Measurements from ENCODE around the gene ARHGAP33. TPM values are rescaled to one million over a fixed set of nuclear protein-coding genes. Genes with fewer than 3 reads are reported as not detected.

The ARHGAP33 gene
- total RNA-seq, 4 donors from 2014 or later = 1.3 to 8.4 (median 2.3) TPM

DNA sequence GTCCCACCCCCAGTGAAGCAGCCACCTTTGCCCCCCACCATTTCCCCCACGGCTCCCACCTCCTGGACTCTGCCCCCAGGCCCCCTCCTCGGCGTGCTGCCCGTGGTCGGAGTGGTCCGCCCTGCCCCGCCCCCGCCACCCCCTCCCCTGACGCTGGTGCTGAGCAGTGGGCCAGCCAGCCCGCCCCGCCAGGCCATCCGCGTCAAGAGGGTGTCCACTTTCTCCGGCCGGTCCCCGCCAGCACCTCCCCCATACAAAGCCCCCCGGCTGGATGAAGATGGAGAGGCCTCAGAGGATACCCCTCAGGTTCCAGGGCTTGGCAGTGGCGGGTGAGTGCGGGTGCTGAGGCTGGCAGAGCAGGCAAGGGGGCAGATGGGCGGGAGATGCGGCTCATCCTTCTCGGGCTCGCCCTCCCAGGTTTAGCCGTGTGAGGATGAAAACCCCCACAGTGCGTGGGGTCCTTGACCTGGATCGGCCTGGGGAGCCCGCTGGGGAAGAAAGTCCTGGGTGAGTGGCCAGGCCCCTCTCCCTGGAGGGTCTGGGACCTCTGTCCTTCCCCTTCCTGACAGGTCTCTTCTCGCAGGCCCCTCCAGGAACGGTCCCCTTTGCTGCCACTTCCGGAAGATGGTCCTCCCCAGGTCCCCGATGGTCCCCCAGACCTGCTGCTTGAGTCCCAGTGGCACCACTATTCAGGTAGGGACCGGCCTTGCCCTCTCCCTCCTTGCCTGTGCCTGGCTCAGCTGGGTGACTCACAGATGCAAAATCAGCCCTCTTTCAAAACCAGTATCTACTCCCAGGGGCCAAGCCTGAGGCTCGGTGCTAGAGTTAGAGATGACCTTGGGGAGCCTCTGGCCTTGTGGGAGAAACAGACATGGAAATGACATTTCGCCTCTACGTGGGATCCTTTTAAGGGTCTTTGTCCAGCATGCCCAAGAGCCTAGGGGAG, 41.9 kb upstream of the ARHGAP33 start:
- peaks cover 0 to 20% (median 8%) of the 10 kb centered on the region in 3 donors for H3K4me1 ChIP-seq
- no peak overlapping the region for H3K4me3 ChIP-seq
- peaks cover 72 to 100% (median 75%) of the 10 kb centered on the region in 3 donors for H3K36me3 ChIP-seq
- intact Hi-C loops (cut with DNase I) = no loop called here
- no peak for DNase-seq
- no peaks in the 10 kb centered on the region for H3K27me3 ChIP-seq
- no peaks in the 10 kb centered on the region for H3K9me3 ChIP-seq
- WGBS, 2 donors = 84 to 93% methylated on average over 5 to 6 of the region's 35 CpGs
- TF ChIP-seq POLR2A (IDR thresholded peaks at IDR 0.05) = no peak
- TF ChIP-seq, protein P1, sequence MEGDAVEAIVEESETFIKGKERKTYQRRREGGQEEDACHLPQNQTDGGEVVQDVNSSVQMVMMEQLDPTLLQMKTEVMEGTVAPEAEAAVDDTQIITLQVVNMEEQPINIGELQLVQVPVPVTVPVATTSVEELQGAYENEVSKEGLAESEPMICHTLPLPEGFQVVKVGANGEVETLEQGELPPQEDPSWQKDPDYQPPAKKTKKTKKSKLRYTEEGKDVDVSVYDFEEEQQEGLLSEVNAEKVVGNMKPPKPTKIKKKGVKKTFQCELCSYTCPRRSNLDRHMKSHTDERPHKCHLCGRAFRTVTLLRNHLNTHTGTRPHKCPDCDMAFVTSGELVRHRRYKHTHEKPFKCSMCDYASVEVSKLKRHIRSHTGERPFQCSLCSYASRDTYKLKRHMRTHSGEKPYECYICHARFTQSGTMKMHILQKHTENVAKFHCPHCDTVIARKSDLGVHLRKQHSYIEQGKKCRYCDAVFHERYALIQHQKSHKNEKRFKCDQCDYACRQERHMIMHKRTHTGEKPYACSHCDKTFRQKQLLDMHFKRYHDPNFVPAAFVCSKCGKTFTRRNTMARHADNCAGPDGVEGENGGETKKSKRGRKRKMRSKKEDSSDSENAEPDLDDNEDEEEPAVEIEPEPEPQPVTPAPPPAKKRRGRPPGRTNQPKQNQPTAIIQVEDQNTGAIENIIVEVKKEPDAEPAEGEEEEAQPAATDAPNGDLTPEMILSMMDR (IDR thresholded peaks at IDR 0.05) = no peak
- no peak overlapping the region for H3K27ac ChIP-seq

DNA sequence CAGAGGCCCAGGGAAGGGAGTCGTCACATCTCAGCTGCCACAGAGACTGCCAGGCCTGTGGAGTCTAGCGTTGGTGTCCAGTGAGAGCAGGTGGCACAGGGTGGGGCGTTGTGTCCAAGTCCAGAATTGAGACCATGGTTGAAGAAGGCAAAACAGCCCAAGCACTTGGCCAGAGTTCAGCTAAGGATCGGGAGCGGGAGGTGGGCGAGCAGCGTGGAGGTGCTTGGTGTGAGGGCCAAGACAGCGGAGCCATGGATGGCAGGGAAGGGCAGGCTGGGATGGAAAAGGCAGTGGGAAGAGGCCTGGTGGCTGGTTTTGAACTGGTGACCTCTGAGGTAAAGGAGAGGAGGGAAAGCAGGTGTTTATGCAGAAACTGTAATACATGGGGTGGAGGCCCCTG, 41.1 kb upstream of the ARHGAP33 start:
- intact Hi-C loops (cut with DNase I) = no loop called here
- Histone ChIP-seq H3K4me1 (peaks cover 0 to 22% (median 8%) of the 10 kb centered on the region in 3 donors), H3K9me3 (no peaks in the 10 kb centered on the region), H3K4me3 (no peak overlapping the region), H3K27ac (no peak overlapping the region), H3K27me3 (no peaks in the 10 kb centered on the region), H3K36me3 (peaks cover 64 to 100% (median 72%) of the 10 kb centered on the region in 3 donors)
- 91 to 95% methylated on average over 7 to 8 of the region's 8 CpGs for WGBS, 2 donors
- DNase-seq = no peak
- no peak for TF ChIP-seq POLR2A (IDR thresholded peaks at IDR 0.05)
- TF ChIP-seq, protein P1 (IDR thresholded peaks at IDR 0.05) = no peak

DNA sequence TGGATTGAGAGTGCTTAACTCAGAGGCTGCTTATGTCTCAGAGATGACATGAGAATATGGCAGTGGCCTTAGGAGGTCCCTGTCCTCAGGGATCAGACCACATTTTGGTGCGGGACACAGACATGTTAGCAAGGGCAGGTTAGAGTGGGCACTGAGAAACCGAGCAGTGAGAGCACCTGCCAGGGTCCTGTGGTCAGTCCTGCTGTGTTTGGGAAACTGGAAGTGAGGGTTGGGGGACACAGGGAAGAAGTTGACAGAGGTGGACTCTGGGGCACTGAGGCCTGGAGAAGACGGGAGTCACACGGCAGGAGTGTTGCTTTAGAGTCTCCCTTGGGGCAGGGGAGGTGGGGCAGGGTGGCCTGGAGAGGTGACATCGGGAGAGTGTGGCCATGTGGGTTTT, 40.5 kb upstream of the ARHGAP33 start:
- no peak overlapping the region for H3K27ac ChIP-seq
- 92 to 100% methylated on average over 2 to 4 of the region's 5 CpGs for WGBS, 2 donors
- no peak overlapping the region for H3K4me3 ChIP-seq
- peaks cover 58 to 94% (median 66%) of the 10 kb centered on the region in 3 donors for H3K36me3 ChIP-seq
- H3K9me3 ChIP-seq = no peaks in the 10 kb centered on the region
- H3K4me1 ChIP-seq = peaks cover 6 to 28% (median 12%) of the 10 kb centered on the region in 3 donors
- intact Hi-C loops (cut with DNase I) = no loop called here
- no peak for TF ChIP-seq POLR2A (IDR thresholded peaks at IDR 0.05)
- H3K27me3 ChIP-seq = no peaks in the 10 kb centered on the region
- no peak for DNase-seq

DNA sequence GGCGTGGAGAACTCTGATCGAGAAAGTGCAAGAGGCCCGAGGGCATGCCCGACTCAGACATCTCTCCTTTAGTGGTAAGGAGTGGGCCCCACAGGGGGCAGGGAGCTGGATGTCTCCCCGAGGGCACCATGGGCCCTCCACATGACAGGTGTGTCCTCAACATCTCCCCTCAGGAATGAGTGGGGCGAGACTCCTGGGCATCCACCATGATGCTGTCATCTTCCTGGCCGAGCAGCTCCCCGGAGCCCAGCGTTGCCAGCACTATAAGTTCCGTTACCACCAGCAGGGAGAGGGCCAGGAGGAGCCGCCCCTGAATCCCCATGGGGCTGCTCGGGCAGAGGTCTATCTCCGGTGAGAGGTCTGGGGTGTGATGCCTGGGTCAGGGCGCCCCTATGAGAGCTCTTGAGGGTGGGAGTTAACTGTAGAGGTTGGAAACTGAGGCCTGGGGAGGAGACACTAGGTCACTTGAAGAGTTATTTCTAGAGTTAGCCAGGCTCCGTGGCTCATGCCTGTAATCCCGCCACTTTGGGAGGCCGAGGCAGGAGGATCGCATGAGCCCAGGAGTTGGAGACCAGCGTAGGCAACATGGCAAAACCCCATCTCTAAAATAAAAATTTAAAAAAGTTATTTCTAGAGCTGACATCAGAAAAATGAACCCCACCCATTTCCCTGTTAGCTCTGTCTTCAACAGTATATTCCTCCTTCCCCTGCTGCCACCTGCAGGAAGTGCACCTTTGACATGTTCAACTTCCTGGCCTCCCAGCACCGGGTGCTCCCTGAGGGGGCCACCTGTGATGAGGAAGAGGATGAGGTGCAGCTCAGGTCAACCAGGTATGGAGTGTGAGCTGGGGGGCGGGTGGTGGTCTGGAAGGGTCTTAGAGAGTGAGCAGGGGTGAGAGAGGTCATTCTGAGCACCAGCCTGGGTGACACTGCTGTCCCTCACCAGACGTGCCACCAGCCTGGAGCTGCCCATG, 38.2 kb upstream of the ARHGAP33 start:
- peaks cover 13 to 30% (median 15%) of the 10 kb centered on the region in 3 donors for H3K4me1 ChIP-seq
- H3K36me3 ChIP-seq = peaks cover 36 to 73% (median 48%) of the 10 kb centered on the region in 3 donors
- DNase-seq = no peak
- H3K9me3 ChIP-seq = no peaks in the 10 kb centered on the region
- no peak overlapping the region for H3K27ac ChIP-seq
- no peak for TF ChIP-seq POLR2A (IDR thresholded peaks at IDR 0.05)
- TF ChIP-seq, protein P1 (IDR thresholded peaks at IDR 0.05) = peak in 2 of 6 experiments; percentile 11 to 41
- 79 to 88% methylated on average over 7 to 14 of the region's 22 CpGs for WGBS, 2 donors
- H3K4me3 ChIP-seq = no peak overlapping the region
- intact Hi-C loops (cut with DNase I) = no loop called here
- no peaks in the 10 kb centered on the region for H3K27me3 ChIP-seq

DNA sequence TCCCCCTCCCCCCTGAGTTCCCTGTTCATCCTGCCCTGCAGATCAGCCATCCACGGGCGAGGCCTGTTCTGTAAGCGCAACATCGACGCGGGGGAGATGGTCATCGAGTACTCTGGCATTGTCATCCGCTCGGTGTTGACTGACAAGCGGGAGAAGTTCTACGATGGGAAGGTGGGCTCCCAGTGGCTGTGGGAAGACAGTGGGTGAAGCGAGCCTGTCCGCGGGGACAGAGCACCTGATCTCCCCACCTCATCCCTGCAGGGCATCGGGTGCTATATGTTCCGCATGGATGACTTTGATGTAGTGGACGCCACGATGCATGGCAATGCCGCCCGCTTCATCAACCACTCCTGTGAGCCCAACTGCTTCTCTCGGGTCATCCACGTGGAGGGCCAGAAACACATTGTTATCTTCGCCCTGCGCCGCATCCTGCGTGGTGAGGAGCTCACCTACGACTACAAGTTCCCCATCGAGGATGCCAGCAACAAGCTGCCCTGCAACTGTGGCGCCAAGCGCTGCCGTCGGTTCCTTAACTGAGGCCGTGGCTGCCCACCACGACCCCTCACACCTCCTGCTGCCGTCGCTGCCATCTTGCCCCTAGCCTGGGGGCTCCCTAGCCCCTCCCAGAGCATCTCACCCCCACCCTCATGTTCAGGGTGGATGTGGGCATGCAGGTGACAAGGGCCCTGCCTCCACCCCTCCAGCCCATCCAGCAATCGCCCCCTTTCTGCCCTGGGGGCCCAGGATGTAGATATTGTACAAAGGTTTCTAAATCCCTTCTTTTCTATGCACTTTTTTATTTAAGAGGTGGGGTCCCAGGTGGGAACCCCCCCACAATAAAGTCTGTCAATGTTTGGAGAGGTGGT, 37.1 kb upstream of the ARHGAP33 start:
- Histone ChIP-seq H3K4me1 (peaks cover 13 to 39% (median 15%) of the 10 kb centered on the region in 3 donors), H3K4me3 (no peak overlapping the region), H3K9me3 (no peaks in the 10 kb centered on the region), H3K36me3 (peaks cover 27 to 73% (median 38%) of the 10 kb centered on the region in 3 donors), H3K27ac (no peak overlapping the region), H3K27me3 (no peaks in the 10 kb centered on the region)
- intact Hi-C loops (cut with DNase I) = no loop called here
- 86 to 90% methylated on average over 16 to 22 of the region's 37 CpGs for WGBS, 2 donors
- no peak for DNase-seq
- TF ChIP-seq, protein P1 (IDR thresholded peaks at IDR 0.05) = no peak
- no peak for TF ChIP-seq POLR2A (IDR thresholded peaks at IDR 0.05)

All from esophagus squamous epithelium (tissue), 5 donors.